T-helper 22 cell (primary cell): ENCODE data around the gene HEBP1.
"Not testable (repeated sequence)": the region's sequence is repeated elsewhere in the genome, so short reads cannot be mapped to it uniquely, and the experiment has no call there.

Source experiments
- DNase-seq: peaks from one replicate; pipeline ENCODE4 v3.0.0-alpha.2; 2020; ENCODE audit warnings: low read depth

HEBP1 gene, protein sequence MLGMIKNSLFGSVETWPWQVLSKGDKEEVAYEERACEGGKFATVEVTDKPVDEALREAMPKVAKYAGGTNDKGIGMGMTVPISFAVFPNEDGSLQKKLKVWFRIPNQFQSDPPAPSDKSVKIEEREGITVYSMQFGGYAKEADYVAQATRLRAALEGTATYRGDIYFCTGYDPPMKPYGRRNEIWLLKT

DNA sequence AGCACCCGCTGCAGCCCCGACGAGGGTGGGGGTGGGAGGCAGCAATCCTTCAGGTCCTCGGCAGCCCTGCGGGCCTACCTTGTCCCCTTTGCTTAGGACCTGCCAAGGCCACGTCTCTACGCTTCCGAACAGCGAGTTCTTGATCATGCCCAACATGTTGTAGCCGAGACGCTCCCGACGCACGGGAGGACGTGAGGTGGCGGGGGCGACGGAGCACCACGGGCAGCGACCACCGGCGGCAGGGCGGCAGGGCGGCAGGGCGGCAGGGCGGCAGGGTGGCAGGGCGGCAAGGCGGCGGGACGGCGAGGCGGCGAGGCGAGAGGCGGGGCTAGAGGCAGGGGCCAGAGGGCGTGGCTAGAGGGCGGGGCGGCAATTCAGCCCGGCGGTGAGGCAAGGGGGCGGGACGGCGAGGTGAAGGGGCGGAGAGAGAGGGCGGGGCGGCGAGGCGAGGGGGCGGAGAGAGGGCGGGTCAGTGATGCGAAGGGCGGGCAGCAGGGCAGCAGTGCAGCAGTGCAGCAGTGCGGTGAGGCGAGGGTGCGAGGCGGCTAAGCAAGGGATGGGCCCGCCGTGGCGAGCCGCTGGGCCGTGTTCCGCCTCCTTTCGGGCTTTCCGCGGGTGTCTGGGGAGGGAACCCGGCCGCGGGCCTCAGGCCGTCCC is at the start of gene HEBP1:
HEBP1 (minus strand) TSS at position 307 of the 657 bp plus-strand sequence; CDS start at position 156, 151 bp downstream.
- DNase-seq = peak; percentile 88

DNA sequence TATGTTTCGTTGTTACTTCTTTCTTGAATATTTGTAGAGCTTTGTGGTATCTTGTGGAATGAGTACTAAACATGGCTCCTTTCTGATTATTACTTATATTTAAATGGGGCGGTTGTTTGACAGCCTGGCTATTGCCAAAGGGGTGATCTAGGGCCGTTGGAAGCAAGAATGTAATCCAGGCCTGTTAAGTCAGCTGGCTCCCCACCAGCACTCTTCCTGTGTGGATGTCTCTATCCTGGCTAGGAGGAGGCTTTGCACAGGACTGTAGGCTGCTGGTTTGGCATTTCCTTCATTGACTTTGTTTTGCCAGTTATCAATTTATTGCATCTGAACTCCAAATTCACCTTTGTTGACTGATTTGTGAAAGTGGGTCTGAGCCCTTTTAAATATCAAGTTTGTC is 49.8 kb upstream of the HEBP1 start:
- DNase-seq = no peak

DNA sequence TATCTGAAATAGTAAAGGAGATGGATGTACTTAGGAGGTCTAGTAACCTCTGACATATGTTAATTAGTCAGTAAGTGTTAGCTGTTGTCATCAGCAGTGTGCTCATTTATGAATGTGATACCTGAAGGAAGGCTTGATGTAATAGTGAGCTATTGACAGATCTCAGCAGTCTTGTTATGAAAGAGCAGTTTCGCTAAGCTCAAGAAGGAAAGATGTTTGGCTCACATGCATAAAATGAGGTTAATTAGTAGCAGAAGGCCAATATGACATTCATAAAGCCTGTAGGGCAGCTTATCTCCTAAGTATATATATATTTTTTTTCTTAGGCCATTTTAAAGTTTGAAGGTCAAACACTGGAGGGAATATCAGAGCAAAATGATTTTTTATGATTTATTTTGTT is 46.9 kb upstream of the HEBP1 start:
- no peak for DNase-seq

DNA sequence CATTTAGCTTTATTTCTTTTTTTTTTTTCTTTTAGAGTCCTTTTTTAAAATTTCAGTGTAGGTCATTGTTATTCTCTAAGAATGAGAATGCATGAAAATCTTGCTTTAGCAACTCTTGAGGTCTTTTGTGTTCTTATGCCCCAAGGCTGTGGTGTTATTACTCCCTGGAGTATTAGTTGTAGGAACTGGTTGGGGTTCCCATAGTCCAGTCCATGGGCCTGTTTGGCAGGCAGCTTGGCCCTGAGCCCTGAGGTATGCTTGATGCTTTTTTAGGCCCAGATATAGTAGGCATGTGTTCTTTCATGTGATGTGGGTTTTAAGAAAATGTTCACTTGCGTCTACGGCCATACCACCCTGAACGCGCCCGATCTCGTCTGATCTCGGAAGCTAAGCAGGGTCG is 45.8 kb upstream of the HEBP1 start:
- no peak for DNase-seq

DNA sequence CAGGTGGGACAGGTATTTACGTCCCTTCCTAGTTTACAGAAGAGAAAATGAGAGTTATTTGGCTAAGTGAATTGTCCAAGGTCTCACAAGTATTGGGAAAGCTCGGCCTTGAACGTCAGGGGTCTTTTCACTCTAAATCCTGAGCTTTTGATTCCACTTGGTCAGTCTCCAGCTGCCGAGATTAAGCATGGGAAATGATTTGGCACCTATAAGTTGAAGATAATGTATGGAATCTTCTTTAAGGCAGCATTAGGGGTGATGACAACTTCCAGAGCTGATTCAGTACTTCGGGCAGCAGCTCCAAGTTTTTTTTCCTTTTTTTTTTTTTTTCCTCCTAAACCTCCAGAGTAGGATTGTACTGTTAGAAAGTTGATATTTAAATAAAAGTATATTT is 44.8 kb upstream of the HEBP1 start:
- DNase-seq = no peak

DNA sequence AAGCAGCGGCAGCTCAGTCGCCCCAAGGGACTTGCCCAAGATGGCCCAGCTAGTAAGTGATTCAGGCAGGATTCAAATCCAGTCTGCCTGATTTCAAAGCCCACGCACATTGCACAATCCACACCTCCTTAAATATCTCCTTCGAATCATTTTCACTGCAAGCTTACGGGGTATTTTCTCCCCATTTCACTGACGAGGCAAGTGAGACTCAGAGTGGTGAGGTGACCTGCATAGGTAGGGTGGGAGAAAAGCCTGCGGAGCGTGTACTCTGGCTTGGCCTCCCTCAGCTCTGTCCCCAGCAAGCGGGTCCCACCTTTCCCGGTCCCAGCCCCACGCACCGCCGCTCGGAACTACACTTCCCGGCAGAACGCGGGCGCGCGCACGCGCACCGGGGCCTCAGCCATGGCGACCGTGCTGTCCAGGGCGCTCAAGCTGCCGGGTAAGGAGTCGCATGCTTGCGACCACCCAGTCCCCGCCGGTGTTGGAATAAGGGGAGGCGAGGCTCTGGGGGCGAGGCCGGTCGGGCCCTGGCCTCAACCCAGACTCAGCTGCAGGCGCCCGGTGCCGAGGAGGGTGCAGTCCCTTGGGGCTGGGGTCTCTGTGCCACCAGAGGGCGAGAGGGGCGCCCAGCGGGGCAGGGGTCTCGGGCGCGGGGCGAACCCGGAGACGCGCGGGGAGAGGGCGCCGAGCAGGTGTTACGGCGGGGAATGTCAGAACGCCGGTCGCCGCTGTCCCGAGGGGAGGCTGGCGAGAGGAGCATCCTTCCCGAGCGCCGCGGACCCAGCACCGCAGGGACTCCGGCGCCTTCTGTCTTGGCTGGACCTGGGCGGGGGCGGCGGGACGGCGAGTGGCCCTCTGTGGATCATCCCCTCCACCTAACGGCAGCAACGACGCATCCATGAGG is 44.2 kb upstream of the HEBP1 start, which contains the start of gene FAM234B:
FAM234B (plus strand) TSS at position 380 of the 904 bp plus-strand sequence; CDS start at position 403, 23 bp downstream.
- peak; percentile 26 for DNase-seq

DNA sequence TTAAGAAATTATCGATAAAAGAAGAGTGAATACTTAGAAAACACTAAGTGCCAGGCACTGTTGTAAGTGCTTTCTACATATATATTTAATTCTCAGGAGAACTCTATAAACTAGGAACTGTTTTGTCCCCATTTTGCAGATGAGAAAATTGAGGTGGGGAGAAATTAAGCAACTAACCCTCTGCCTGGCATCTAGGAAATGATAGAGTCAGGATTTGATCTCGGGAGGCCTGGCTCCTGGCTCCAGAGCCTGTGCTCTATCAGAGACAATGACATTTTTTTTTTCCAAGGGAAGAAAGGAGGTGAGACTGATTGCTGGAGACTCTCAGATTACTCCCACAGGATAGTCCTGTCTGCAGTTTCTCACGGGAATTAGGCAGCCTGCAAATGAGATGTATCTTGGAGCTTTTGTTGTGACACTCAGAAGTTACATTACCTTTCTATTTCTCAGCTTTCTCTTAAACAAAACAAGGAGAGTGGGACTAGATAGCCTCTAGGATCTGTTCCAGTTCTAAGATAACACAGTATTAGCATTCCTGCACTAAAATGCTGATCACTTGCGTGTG is 42.7 kb upstream of the HEBP1 start:
- DNase-seq = no peak

DNA sequence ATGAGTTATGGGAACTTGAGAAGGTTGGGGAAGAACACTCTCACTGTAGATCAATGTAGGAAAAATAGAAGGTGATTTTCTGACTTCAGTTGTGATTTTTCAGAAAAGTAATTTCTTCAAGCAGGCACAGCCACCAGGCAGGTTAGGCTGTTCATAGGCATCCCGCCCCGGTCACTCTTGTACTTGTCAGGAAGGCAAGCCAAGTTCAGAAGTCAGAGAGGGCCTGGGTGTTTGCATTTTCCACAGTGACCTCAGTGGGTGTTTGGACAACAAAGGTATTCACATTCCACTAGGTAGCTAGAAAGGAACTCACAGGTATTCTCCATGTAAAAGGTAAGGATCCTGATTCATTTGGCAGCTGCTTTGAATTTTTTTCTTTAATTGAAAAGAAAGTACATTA is 41.2 kb upstream of the HEBP1 start:
- DNase-seq = no peak

DNA sequence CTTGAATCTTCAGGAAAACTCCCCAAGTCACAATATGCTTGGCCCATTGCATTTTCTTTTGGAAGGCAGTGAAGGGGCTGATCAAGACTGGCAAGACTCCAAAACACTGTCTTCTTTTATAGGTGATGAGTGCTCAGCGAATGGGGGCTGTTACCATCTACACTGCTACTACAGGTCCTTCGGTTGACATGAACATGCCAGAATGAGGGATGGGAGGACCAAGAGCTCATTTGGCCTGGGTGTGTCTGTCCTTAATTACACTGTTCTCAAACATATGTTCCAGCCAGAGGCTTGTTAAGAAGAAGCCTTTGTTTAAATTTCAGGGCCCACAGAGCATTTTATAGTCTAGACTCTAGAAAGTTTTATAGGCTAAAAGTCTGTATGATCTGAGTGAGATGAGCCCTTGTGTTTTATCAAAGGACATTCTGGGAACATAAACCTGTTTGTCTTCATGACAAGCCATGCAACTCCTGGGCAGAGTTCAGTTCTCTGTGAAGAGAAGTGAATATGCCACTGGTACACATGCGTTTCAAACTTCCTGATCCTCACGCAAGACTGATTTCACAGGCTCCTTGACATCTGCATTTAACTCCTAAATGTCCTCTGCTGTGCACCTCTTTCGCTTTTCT is 39.4 kb upstream of the HEBP1 start:
- DNase-seq = no peak

DNA sequence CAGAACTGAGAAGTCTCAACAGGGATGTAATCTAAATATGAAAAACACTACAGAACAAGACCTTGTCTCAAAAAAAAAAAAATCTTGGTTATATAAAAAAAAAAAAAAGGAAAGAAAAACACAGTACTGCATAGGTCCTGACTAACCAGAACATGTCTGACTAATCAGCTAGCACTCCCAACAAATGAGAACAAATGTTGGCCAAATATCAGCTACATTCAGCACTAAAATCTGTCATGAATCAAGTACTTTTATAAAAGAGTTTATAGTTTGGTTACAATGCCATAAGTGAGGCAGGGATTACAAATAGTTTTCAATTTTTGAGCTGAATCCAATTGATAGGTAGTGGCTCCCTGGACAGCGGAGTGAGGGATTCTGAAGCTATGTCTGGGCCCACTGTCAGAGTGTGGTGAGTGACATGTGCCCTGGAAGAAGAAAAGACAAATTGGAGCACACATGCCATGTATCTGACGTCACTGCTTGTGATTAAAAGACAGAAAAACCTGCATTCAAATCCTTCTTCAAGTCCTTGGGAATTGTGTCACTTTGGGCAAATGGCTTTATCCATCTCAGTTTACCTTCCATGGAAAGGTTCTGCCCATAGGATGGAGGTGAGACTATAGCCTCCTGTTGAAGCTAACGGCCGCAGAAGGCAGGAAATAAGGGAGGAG is 38.6 kb upstream of the HEBP1 start:
- DNase-seq = no peak

DNA sequence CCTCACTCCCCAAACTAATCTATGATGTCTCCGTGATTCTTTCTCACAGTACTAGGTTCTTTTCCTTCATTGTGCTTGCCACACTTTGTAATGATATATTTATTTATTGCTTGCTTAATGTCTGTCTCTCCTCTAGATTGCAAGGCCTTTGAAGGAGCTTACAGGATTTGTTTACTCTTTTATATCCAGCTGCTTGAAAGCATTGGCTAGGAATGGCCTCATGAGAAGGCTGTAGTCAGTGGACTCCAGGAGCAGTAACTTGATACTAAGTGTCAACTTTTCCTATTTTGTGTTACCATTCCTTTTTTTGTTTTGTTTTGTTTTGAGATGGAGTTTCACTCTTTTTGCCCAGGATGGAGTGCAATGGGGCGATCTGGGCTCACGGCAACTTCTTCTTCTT is 36.8 kb upstream of the HEBP1 start:
- DNase-seq = no peak

DNA sequence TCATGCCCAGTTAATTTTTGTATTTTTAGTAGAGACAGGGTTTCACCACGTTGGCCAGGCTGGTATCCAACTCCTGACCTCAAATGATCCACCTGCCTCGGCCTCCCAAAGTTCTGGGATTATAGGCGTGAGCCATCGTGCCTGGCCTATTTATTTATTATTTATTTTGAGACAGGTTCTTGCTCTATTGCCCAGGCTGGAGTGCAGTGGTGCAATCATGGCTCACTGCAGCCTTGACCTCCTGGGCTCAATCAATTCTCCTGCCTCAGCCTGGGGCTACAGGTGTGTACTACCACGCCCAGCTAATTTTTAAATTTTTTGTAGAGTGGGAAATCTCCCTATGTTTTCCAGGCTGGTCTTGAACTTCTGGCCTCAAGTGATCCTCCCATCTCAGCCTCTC is 35.3 kb upstream of the HEBP1 start:
- not testable (repeated sequence) for DNase-seq

DNA sequence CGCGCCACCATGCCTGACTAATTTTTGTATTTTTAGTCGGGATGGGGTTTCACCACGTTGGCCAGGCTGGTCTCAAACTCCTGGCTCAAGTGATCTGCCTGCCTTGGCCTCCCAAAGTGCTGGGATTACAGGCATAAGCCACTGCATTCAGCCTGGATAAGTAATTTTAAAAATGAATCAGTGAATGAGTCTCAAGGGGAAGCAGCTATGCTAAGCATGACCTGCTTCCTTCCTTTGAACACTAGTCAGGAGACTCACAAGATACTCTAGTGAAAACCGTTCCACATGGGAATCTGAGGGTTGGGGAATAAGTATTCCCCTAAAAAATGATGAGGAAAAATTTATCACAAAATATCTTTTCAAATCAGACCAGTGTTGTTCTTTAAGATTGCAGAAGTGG is 33.4 kb upstream of the HEBP1 start:
- no peak for DNase-seq

DNA sequence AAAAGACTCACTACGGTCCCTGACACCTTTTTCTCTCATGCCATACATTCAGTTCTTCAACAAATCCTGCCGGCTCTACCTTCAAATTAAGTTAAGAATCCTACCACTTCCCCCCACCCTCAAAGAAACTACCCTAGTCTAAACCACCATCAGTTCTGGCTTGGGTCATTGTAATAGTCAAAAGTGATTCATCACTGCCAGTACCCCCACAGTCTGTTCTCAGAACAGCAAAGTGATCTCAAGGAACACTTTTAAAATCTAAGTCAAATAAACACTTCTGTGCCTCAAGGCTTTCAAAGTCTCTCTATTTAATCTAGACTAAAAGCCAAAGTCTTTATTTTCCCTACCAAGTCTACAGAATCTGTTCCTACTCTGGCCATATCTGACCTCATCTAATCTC is 32.1 kb upstream of the HEBP1 start:
- DNase-seq = no peak

DNA sequence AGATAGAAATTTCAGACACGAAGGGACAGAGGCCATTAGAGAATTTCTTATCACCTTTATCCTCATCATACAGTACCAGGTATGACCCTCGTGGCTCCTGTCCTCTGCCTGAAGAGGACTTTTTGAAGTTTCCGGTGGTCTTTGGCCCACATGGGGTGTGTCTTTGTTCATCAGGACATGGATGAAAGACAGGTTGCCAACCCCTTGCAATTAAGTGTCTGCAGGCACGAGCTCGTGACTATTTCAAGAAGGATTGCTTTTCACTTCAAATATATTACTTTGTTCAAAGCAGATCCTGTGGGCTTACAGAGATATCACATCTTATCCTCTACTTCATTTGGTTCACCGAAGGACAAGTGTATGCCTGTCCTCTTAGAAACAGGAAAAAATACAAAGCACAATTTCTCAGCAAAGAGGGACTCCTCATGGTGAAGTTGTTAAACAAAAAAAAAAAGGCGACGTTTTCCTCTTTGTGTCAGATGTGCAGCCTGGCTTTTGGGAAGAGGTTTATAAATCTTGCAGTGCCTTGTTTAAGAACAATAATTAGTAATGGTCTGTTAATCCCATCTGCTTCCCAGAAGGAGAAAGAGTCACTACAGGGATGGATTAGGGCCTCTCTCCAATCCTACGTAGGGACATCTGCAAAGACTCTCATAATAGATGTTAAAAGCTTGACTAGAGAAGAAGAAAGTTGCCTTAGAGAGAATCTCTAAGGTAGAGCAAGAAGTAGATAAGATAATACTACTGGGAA is 30.7 kb upstream of the HEBP1 start:
- DNase-seq = no peak

DNA sequence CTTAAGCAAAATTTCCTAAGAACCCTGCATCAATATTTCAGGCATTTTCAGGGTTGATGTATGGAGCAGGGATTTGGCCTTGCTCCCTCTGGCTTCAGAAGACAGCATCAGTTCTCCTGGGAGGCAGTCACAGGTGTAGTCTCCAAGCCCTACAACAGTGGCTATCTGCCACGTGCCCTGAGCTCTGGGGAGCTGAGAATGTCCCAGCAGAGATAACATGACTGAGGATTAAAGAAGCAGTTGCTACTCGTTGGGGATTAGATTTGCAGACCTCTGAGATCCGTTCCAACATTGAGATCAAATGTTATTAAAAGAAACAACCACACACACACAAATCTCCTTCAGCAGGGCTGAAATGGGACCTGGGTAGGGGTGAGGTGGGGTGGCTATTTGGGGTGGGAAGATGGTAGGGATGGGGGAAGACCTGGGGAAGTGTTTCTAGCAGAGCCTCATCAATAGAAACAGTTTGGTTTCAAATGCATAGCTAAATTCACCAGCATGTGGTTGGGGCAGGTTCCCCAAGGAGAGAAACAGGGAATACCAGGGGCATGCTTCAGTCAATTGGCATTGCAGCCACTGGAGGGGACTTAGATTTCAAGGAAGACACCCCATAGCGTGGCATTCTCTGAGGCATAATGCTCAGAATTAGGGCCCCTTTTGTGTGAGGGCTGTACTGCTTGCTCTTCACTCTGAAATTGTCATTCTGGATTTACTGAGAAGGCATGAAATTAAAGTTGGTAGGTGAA is 28.9 kb upstream of the HEBP1 start:
- no peak for DNase-seq

DNA sequence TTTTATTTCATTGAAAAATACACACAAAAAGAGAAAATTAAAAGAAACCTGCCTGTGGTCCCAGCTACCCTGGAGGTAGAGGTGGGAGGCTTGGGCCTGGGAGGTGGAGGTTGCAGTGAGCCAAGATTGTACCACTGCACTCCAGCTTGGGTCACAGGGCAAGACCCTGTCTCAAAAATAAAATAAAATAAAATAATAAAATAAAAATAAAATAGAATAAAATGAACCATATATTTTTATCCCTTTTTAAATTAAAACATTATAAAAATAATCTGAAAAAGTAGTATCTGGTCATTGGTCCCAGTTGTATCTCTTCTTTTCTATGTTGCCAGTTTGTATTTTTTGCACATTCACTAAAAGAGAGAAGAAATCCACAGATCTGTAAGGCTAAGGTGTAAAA is 27.4 kb upstream of the HEBP1 start:
- no peak for DNase-seq

DNA sequence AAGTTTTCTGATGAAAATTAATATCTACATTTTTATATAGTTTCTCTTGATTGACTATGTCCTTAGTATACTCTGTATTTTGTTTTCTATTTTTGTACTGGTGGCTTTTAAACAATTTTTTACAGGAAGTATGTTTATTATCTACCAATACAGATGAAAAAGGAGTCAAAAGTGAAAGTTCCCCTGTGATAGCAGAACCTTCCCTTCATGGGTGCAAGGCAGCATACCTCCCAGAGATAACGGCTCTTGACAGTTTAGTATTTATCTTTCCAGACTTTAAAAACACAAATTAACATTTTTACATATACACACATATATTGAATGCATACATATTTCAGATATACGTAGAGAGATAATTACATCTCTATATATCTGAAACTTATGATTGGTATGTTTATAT is 27.0 kb upstream of the HEBP1 start:
- no peak for DNase-seq

DNA sequence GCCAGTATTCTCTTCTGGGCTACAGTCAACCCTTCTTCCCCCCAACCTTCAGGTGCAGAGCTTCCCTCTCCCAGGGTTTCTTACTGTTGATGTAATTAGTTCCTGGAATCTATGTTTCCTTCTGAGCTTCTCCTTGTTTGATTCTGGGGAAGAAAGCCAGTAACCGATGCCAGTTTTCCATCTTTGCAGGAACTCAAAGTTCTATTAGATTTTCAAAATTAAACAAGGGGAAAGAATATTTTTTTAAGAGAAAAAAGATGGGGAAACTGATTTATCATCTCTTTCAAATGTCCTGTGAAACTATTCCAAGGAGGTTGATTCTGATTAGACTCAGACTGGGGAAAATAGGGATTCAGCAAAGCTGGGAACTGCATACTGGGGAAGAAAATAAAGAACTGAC is 26.2 kb upstream of the HEBP1 start:
- no peak for DNase-seq

DNA sequence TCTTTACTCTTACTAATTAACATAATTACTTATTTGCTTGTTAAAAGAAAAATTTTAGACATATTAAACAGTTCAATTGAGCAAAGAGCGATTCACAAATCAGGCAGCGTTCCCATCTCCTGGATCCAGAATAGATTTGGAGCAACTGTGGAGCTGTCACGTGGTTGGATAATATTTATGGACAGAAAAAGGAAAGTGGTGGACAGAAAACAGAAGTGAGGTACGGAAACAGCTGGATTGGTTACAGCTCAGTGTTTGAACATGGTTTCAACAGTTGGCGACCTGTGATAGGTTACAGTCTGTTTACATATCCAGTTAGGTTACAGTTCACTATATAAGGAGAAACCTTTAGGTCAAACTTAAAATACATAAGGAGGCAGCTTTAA is 24.5 kb upstream of the HEBP1 start:
- DNase-seq = no peak
